Umbilical cord (tissue), 2 donors: Measurements from ENCODE around the gene EPHA8. TPM values are rescaled to one million over a fixed set of nuclear protein-coding genes. Genes with fewer than 3 reads are reported as not detected.
A peak's percentile ranks its signal among the peaks of the same experiment; 100 is the strongest.

Source experiments
- DNase-seq: peaks from one replicate; pipeline ENCODE4 v3.0.0-alpha.2; 2015; ENCODE audit warnings: low spot score
- total RNA-seq: library from RNA; depleted of rRNA; stranded (reverse); fragments of >200 nt; gene quantifications from one replicate; pipeline ENCODE4 v1.2.3, GENCODE V29; 2014; ENCODE audit warnings: low replicate concordance; ENCODE audit not compliant: insufficient read depth

EPHA8 gene
- total RNA-seq, 1 donor from 2014 or later, result 4.3 TPM

DNA sequence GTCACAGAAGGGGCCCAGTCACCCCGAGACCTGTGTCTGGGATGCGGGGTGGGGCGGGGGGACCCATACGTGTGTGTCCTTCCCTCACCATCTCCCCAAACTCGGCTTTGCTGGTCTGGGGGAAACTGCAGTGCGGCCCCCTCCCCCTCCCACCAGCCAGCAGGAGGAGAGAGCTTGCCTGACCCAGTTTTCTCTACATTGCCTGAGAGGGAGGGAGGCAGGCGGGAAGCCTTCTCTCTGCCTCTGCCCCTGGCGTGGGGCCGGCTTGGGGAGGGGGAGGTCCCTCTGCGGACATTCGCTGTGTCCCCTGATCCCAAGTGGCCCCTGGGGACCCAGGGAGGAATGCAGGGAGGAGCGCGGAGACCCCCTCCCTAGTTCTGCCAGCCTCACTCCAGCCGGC lies 3.9 kb downstream of the EPHA8 start:
- DNase-seq, result no peak

DNA sequence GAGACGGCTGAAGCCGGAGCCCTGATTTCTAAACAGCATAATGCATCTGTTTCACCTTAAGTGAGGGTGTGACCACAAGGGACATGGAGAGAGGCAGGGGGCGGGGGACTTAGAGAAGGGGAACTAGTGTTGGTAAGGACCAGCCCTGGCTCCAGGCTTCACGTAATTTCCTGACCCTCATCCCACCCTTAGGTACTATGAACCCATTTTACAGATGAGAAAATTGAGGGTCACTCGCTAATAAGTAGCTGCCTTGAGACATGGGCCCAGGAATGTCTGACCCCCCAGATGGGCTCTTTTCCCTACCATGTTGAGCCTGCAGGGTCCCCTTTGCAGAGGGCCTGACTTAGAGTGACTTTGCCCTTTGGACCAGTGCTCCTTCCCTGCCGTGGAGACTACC lies 4.7 kb downstream of the EPHA8 start:
- no peak for DNase-seq

GRCh38 chr1:22569269-22569668 lies 6.0 kb downstream of the EPHA8 start:
- no peak for DNase-seq

DNA sequence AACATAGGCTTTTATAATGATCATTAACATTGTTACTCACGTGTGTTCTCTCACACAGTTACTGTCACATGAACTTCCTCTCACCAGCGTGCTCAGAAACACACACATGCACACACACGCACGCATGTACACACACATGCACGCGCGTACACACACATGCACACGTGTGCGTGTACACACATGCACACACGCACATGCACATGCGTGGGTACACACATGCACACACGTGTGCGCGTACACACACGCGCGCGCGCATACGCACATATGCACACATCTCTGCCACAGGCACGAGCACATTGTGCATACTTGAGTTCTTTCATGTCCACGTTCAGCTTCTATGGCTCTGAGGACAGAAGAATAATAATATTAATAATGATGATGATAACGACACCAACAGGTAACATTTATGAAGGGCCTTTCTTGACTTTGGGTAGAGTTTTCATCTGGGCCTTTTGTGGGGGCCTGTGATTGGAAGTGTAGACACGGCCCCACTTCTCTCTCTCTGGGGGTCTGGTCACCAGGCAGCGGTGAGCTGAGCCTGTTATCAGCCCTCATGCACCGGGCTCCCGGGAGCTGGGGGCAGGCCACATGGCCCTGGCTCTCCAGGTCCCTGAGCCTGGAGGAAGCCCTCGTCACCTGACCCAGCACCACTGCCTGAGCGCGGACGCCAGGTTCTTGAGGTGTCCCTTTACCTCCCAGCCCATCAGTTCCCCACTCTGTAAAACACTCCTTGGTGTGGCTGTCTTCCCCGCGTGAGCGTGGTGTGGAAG lies 7.0 kb downstream of the EPHA8 start:
- DNase-seq, result no peak

GRCh38 chr1:22572818-22573217 lies 9.5 kb downstream of the EPHA8 start:
- no peak for DNase-seq

DNA sequence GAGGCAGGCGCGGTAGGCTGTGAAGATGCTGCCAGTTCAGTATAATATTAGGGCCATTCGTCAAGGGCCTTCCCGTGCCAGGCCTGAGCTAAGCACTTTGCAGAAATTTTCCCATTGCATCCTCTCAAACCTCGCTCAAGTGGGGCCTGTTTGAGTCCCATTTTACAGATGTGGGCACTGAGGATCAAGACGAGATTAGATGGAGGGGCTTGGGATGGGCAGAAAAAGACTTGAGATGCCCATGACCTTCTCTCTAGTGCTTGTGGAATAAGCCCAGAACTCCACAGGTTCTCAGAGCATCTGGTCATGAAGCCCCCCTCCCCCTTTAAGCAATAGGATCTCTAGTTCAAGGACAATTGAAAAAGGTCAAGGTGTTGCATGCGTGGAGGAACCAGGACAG lies 9.9 kb downstream of the EPHA8 start:
- no peak for DNase-seq

DNA sequence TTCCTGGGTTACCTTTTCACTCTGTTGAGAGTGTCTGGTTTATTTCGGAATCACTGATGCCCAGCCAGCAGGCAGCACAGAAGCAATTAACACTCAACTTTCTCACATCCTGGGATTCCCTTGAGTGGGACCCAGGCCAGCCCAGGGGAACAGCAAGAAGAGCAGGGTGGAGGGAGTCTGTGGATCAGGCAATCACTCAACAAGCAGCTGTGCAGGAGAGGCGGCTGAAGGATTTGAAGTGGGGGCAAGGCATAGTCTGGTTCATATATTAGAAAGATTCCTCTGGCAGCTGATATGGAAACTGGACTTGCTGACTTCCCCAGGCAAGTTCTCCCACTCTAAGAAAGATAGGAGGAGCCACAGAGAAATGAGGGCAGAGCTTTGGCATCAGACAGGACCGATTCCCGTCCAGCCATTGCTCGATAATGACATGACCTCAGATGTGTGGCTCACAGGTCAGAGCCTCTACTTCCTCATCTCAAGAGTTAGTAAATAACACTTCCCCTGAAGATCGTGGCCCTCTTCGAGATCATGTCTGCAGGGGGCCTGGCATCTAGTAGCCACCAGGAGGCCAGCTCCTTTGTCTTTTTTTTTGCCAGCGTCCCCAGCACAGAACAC lies 12.4 kb downstream of the EPHA8 start:
- no peak for DNase-seq

DNA sequence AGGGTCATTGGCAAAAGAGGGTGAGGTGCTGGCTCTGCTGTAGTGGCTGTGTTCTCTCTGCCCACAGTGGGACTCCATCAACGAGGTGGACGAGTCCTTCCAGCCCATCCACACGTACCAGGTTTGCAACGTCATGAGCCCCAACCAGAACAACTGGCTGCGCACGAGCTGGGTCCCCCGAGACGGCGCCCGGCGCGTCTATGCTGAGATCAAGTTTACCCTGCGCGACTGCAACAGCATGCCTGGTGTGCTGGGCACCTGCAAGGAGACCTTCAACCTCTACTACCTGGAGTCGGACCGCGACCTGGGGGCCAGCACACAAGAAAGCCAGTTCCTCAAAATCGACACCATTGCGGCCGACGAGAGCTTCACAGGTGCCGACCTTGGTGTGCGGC lies 12.9 kb downstream of the EPHA8 start:
- DNase-seq, result no peak

DNA sequence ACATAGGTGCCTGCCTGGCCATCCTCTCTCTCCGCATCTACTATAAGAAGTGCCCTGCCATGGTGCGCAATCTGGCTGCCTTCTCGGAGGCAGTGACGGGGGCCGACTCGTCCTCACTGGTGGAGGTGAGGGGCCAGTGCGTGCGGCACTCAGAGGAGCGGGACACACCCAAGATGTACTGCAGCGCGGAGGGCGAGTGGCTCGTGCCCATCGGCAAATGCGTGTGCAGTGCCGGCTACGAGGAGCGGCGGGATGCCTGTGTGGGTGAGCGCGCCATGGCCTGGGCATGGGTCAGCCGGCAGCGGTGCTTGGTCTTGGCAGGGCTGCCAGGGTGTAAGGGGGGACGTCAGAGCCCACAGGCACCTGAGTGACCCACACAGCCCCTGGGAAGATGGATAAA lies 13.3 kb downstream of the EPHA8 start:
- no peak for DNase-seq

DNA sequence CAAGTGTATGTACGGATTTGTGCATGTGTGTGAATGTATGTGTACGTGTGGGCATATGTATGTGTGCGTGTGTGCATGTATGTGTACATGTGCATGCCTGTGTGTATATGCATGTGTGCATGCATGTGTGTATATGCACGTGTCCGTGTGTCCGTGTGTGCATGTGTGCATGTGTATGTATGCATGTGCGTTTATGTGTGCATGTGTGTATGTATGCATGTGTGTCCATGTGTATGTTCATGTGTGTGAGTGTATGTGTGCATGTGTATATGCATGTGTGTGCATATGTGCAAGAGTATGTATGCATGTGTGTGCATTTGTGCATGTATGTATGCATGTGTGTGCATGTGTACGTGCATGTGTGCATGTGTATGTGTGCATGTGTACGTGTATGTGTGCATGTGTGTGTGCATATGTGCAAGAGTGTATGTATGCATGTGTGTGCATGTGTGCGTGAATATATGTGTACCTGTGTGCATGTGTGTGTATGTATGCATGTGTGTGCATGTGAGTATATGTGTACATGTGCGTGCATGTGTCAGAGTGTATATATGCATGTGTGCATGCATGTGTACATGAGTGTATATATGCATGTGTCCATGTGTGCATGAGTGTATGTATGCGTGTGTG lies 15.6 kb downstream of the EPHA8 start:
- no peak for DNase-seq

GRCh38 chr1:22579541-22580155 lies 16.4 kb downstream of the EPHA8 start:
- no peak for DNase-seq

DNA sequence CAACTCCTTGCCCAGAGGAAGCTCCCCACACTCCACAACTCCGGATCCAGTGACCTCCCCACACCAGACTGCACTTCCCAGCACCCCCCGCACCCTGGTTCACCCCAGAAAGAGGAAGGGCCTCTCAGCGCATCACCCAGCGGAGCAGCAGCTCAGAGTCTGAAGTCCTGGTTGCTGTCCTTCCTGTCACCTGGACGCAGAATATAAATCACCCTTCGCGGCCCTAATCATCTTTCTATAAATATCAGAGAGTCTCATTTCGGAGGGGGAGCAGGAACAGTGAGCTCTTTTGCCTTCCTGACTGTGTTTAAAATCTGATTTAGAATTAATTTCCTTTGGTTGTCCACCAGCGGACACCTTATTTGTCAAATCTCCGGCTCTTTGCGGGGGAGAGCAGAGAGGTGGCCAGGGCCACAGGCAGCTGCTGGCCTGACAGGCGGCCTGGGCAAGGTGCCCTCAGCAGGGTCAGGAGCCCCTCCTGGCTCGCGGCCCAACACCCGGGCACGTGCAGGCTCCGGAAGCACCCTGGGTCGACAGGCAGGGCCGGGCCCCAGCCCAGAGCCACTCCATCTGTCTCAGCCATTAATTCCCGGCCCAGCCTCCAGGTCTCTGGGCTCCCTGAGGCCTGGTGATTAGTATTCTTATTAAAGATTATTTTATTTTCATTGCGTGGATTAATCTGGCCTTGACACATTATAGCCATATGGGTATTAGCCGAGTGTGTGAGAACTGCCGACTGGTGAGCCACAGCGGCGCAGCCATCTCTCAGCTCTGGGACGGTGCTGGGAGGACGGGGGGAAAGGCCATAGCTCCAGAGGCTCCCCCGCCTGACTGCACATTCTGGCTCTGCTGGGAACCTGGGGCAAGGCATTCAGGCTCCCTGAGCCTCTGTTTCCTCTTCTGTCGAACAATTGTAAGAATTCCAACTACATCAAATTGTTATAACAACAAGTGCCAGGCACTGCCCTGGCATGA lies 19.7 kb downstream of the EPHA8 start:
- DNase-seq, result no peak

- DNase-seq, result peak; percentile 46
Observed at GRCh38 chr1:22584001-22584562, 20.8 kb downstream of the EPHA8 start.

GRCh38 chr1:22584970-22585369 lies 21.7 kb downstream of the EPHA8 start:
- no peak for DNase-seq

- DNase-seq, result no peak
Observed at GRCh38 chr1:22585471-22585870, 22.2 kb downstream of the EPHA8 start.

- no peak for DNase-seq
Observed at GRCh38 chr1:22586356-22587130, 23.3 kb downstream of the EPHA8 start.

DNA sequence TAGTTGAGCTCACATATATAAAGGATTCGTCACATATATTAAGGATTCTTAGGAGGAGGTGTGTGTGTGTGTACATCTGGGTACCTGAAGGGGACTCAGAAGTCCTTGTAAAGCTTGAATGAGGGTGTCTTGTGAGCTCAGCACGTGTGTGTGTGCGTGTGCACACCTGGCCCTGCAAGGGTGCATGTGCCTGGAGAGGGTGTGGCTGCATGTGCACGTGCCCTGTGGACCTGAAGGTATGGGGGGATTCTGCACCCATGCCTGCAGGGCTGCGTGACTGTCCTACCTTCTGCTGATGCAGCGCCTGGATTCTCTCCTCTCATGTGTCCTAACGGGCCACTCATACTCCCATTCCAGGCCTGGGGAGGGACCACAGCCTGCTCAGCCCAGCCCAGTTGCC lies 24.0 kb downstream of the EPHA8 start:
- DNase-seq, result no peak

DNA sequence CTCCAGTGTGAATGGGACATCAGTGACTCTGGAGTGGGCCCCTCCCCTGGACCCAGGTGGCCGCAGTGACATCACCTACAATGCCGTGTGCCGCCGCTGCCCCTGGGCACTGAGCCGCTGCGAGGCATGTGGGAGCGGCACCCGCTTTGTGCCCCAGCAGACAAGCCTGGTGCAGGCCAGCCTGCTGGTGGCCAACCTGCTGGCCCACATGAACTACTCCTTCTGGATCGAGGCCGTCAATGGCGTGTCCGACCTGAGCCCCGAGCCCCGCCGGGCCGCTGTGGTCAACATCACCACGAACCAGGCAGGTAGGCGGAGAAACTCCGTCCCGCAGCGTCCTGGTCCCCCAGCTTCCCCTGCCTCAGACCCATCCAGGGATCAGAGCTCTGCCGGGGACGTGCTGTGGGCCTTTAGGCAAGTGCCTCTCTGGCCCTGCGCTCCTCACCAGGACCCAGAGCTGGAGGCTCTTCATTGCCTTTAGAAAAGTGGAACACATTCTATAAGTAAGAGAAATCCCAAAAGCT lies 25.7 kb downstream of the EPHA8 start:
- DNase-seq, result no peak

DNA sequence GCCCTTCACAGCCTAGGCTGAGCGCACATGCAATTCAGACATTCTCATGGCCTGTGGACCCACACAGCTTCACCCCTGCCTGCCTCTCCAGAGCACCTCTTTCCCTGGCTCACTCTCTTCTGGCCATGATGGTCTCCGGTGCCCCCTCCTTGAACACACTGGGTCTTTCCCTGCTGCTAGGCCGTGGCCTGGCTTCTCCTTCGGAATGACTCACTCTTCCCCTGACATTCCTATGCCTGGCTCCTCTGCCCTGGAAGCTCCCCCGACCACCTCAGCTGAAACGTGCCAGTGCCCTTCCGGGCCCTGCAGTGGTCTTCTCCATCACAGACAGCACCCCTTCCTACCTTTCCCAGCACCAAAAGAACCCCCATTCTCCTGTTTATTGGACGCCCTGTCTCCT lies 28.3 kb downstream of the EPHA8 start:
- no peak for DNase-seq

DNA sequence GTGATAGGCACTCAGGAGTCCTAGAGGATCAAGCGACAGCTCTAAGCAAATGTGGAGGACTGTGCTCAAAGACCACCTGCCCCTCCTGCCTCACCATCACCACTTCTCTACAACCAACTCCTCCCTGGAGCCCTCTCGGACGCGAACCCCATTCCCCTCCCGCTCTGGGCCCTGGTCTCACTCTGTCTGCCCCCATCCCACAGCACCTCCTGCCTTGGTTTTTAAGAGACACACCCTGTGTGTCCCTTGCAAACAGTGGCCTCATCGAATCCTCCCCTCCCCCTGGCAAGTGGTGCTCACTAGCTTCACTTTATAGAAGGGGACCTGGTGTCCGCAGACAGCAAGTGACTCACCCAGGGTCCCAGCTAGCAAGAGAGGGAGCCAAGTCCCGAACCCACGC lies 28.8 kb downstream of the EPHA8 start:
- DNase-seq, result no peak
